IPS DF 4.7 (cell line): ENCODE data around the gene FGFRL1.
"Not testable (repeated sequence)": the region's sequence is repeated elsewhere in the genome, so short reads cannot be mapped to it uniquely, and the experiment has no call there.

Experiments
- DNase-seq: peaks from one replicate; pipeline ENCODE4 v3.0.0-alpha.2; 2013; ENCODE audit warnings: low spot score; ENCODE audit errors: extremely low read depth

The FGFRL1 gene

GRCh38 chr4:991451-992296 lies 19.8 kb upstream of the FGFRL1 start:
- DNase-seq = no peak

- DNase-seq = no peak
These were observed 18.9 kb upstream of the FGFRL1 start for GRCh38 chr4:992297-993110.

- no peak for DNase-seq
These were observed 18.1 kb upstream of the FGFRL1 start, which contains the start of gene SLC26A1 for GRCh38 chr4:993111-994029. Gene SLC26A1 (minus strand): TSS chr4:993404. CDS start chr4:991703, 1,701 bp downstream.

- no peak for DNase-seq
These were observed 16.0 kb upstream of the FGFRL1 start for GRCh38 chr4:995311-996026.

- no peak for DNase-seq
These were observed 15.1 kb upstream of the FGFRL1 start for GRCh38 chr4:996030-996996.

GRCh38 chr4:996997-997374 lies 14.4 kb upstream of the FGFRL1 start:
- DNase-seq = no peak

GRCh38 chr4:997375-998071 lies 13.9 kb upstream of the FGFRL1 start:
- DNase-seq = no peak

- no peak for DNase-seq
These were observed 13.2 kb upstream of the FGFRL1 start for GRCh38 chr4:998096-998691.

GRCh38 chr4:999240-999863 lies 12.1 kb upstream of the FGFRL1 start:
- DNase-seq = not testable (repeated sequence)

GRCh38 chr4:999882-1000425 lies 11.5 kb upstream of the FGFRL1 start:
- no peak for DNase-seq

- DNase-seq = no peak
These were observed 10.7 kb upstream of the FGFRL1 start for GRCh38 chr4:1000686-1001260.

GRCh38 chr4:1001561-1002130 lies 9.8 kb upstream of the FGFRL1 start:
- DNase-seq = no peak

- no peak for DNase-seq
These were observed 9.2 kb upstream of the FGFRL1 start for GRCh38 chr4:1002131-1002630.

GRCh38 chr4:1002631-1003251 lies 8.7 kb upstream of the FGFRL1 start:
- DNase-seq = no peak

GRCh38 chr4:1003271-1004070 lies 8.0 kb upstream of the FGFRL1 start:
- no peak for DNase-seq

- no peak for DNase-seq
These were observed 7.4 kb upstream of the FGFRL1 start for GRCh38 chr4:1004071-1004418.
